GM12878 (cell line): ENCODE results near the gene PSPN. TPM values are rescaled to one million over a fixed set of nuclear protein-coding genes. Genes with fewer than 3 reads are reported as not detected.

Experiments
- ATAC-seq: fragments of 200-7000 bp; cut with Tn5 transposase; 3 replicates; pipeline ENCODE4 v1.9.1; 2020; ENCODE audit warnings: mild to moderate bottlenecking, moderate library complexity
- BruUV-seq: library from RNA; stranded (reverse); fragments of 400-500 nt; replicated peaks from 2 replicates; lab custom pipeline; 2021; lab: Mats Ljungman, UMichigan
- CTCF ChIA-PET: fragments of 300-600 bp; sonication (Branson Sonifier 250); formaldehyde crosslinking; extraction: SDS; loops from one replicate; lab custom pipeline; 2021; ENCODE audit warnings: inconsistent platforms; lab: Yijun Ruan, JAX
- POLR2A ChIA-PET: fragments of 350-600 bp; formaldehyde crosslinking; extraction: SDS; loops from one replicate; lab custom pipeline; 2021; ENCODE audit warnings: inconsistent platforms; lab: Charles Lee
- RAD21 ChIA-PET: fragments of 300-600 bp; sonication (Branson Sonifier 250); formaldehyde crosslinking; loops from one replicate; lab custom pipeline; 2023; ENCODE audit warnings: antibody characterized with exemption; ENCODE audit not compliant: unreplicated experiment; lab: Charles Lee
- SMC1A ChIA-PET: fragments of 300-600 bp; sonication (Branson Sonifier 250); formaldehyde crosslinking; loops from one replicate; lab custom pipeline; 2023; ENCODE audit not compliant: unreplicated experiment, uncharacterized antibody; lab: Charles Lee
- DNase-seq: peaks from one replicate; pipeline ENCODE4 v3.0.0-alpha.2; 2011; ENCODE audit warnings: low read depth, low spot score
- FAIRE-seq: peaks from 3 replicates; lab custom pipeline; 2011; peaks lifted over from hg19 to GRCh38; lab: Jason Lieb, UNC
- H2AFZ ChIP-seq: 2 replicates; pipeline ENCODE4 v1.6.0; 2011; ENCODE audit warnings: low read depth, low read length, control low read depth; ENCODE audit not compliant: control insufficient read depth
- H3K27ac ChIP-seq: 2 replicates; pipeline ENCODE4 v1.5.1; 2011; ENCODE audit warnings: control low read depth; ENCODE audit not compliant: control insufficient read depth, insufficient read depth
- H3K27me3 ChIP-seq, 2 experiments: replicated peaks in 1 of 2; 2 replicates each; pipeline versions ENCODE4 v1.6.0 to v1.6.1; 2011; ENCODE audit warnings: low read length in 1 of 2; ENCODE audit not compliant: control insufficient read depth in 2 of 2, insufficient read depth in 2 of 2
- H3K36me3 ChIP-seq, 2 experiments: 2 replicates each; pipeline ENCODE4 v1.5.1; 2011; ENCODE audit warnings: low read length in 1 of 2; ENCODE audit not compliant: control insufficient read depth in 2 of 2, insufficient read depth in 2 of 2
- H3K4me1 ChIP-seq: 2 replicates; pipeline ENCODE4 v1.6.1; 2011; ENCODE audit warnings: mild to moderate bottlenecking, low read length, moderate library complexity, mixed read lengths; ENCODE audit not compliant: control insufficient read depth, insufficient read depth
- H3K4me2 ChIP-seq: 2 replicates; pipeline ENCODE4 v1.6.0; 2011; ENCODE audit warnings: control low read depth; ENCODE audit not compliant: control insufficient read depth, insufficient read depth
- H3K4me3 ChIP-seq: fragments of 200-600 bp; sonication (generic); 2 replicates; pipeline ENCODE4 v1.5.1; 2016
- H3K79me2 ChIP-seq: 2 replicates; pipeline ENCODE4 v1.6.0; 2011; ENCODE audit warnings: low read length; ENCODE audit not compliant: control insufficient read depth, insufficient read depth
- H3K9ac ChIP-seq: 2 replicates; pipeline ENCODE4 v1.8.0; 2011; ENCODE audit warnings: low read length, control low read depth, mixed read lengths; ENCODE audit not compliant: control insufficient read depth, insufficient read depth
- H3K9me3 ChIP-seq: replicated peaks from 3 replicates; pipeline ENCODE4 v1.5.1; 2011; ENCODE audit warnings: mild to moderate bottlenecking, low read length; ENCODE audit not compliant: control insufficient read depth, insufficient read depth
- H4K20me1 ChIP-seq: 2 replicates; pipeline ENCODE4 v1.6.0; 2011; ENCODE audit not compliant: control insufficient read depth, insufficient read depth
- IKZF2 ChIP-seq, 2 experiments: fragments of 450-650 bp; IDR thresholded peaks; 2 replicates each; pipeline ENCODE4 v1.6.1; 2017; ENCODE audit warnings: mild to moderate bottlenecking in 2 of 2, moderate library complexity in 2 of 2
- IRF4 ChIP-seq: IDR thresholded peaks from 2 replicates; pipeline ENCODE4 v1.6.1; 2011; ENCODE audit warnings: low read depth, low read length
- JUNB ChIP-seq: IDR thresholded peaks from 2 replicates; pipeline ENCODE4 v1.6.1; 2016; ENCODE audit warnings: antibody characterized with exemption, mild to moderate bottlenecking
- NR2F1 ChIP-seq: fragments of 450-650 bp; conservative IDR thresholded peaks from 2 replicates; pipeline ENCODE4 v1.6.1; 2017; ENCODE audit warnings: mild to moderate bottlenecking
- SMAD1 ChIP-seq: fragments of 450-650 bp; IDR thresholded peaks from 2 replicates; pipeline ENCODE4 v1.6.1; 2018; ENCODE audit warnings: mild to moderate bottlenecking, low read depth; ENCODE audit not compliant: partially characterized antibody
- SMARCA5 ChIP-seq: fragments of 450-650 bp; IDR thresholded peaks from 2 replicates; pipeline ENCODE4 v1.6.1; 2017; ENCODE audit warnings: mild to moderate bottlenecking
- TARDBP ChIP-seq: IDR thresholded peaks from 2 replicates; pipeline ENCODE4 v1.6.1; 2016; ENCODE audit warnings: borderline replicate concordance
- ZBED1 ChIP-seq: IDR thresholded peaks from 2 replicates; pipeline ENCODE4 v1.6.1; 2016; ENCODE audit warnings: borderline replicate concordance
- ZBTB4 ChIP-seq: fragments of 450-650 bp; formaldehyde crosslinking; IDR thresholded peaks from 2 replicates; pipeline ENCODE4 v1.4.0; 2022; ENCODE audit warnings: mild to moderate bottlenecking, moderate library complexity
- ZNF24 ChIP-seq: fragments of 450-650 bp; IDR thresholded peaks from 2 replicates; pipeline ENCODE4 v1.6.1; 2017; ENCODE audit warnings: antibody characterized with exemption, mild to moderate bottlenecking
- ZNF274 ChIP-seq: IDR thresholded peaks from one replicate; pipeline ENCODE4 v1.8.0; 2011; ENCODE audit not compliant: insufficient read length, insufficient read depth
- WGBS: methylation state at CpG from one replicate; pipeline ENCODE4 v1.1.6; 2016; ENCODE audit warnings: low lambda C conversion rate; ENCODE audit not compliant: insufficient replicate concordance, insufficient coverage; ENCODE audit errors: missing lambda C conversion rate; 5-methylcytosine and 5-hydroxymethylcytosine counted together
- in situ Hi-C: fragments of 300-500 bp; cut with MboI; formaldehyde crosslinking; loops from 9 replicates; pipeline ENCODE4 v1.14.3; 2018; ENCODE audit warnings: mixed read lengths
- intact Hi-C: fragments of 100-400 bp; cut with micrococcal nuclease; formaldehyde crosslinking; loops from one replicate; pipeline ENCODE4 v1.14.2; 2022; ENCODE audit not compliant: unreplicated experiment
- polyA plus RNA-seq, 11 experiments: library from polyadenylated mRNA; depleted of rRNA in 4 of 11; unstranded in 6 of 11; stranded (reverse) in 5 of 11; fragments of >200 nt; fragmentation: Nextera tagmentation in 4 of 11; fragmentation: Illumina TruSeq in 1 of 11; extraction: Ambion mirVana in 4 of 11; extraction: Trizol in 1 of 11; gene quantifications; 1 replicate in 1 of 11; 2 replicates in 10 of 11; pipeline versions ENCODE4 v1.2.1 to v1.2.3, GENCODE V29; 2011 to 2016; ENCODE audit warnings: inconsistent platforms in 2 of 11, missing spikeins in 2 of 11, low read depth in 1 of 11
- total RNA-seq, 4 experiments: library from RNA; depleted of rRNA in 3 of 4; stranded (reverse); fragments of >200 nt in 3 of 4; fragmentation: Illumina TruSeq in 1 of 4; extraction: Trizol in 1 of 4; gene quantifications; 2 replicates each; pipeline versions ENCODE4 v1.2.1 to v1.2.3, GENCODE V29; 2013 to 2021
- TF ChIP-seq, protein P1 (sequence below): fragments of 150-350 bp; IDR thresholded peaks from 2 replicates; pipeline ENCODE4 v1.6.1; 2014; ENCODE audit warnings: mild to moderate bottlenecking, low read depth, low read length

The PSPN gene
- total and polyA plus RNA-seq, 10 of the 15 experiments (the other 5 are each of a cell fraction or from before 2014, with no cell fraction given), result 0.27 to 1.2 (median 0.66) TPM

DNA sequence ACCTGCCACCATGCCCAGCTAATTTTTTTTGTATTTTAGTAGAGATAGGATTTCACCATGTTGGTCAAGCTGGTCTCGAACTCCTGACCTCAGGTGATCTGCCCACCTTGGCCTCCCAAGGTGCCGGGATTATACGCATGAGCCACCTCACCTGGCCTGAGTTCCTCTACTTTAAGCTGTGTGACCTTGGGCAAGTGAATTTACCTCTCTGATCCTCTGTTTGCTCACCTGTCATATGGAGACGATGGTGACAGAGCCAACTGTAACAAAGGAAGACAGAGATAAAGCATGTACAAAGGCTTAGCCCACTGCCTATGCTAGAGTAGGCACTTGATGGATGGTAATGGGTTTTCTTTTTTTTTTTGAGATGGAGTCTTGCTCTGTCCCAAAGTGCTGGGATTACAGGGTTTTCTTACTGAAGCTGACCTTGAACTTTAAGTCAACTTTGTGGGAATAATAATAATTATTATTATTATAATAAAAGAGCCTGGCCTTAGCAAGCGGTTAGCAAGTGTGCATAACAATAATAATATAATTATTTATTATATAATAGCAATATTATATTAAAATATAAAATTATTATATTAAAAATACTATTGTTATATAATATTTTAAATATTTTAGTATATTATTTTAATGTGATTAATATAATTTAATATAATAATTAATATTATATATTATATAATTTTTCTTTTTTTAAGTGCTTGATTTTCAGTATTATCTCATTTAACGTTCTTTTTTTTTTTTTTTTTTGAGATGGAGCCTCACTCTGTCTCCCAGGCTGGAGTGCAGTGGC, 41.0 kb downstream of the PSPN start (continued):
- TF ChIP-seq ZNF274, result no peak
- TF ChIP-seq IRF4, result no peak
- TF ChIP-seq ZBED1, result no peak
- TF ChIP-seq, protein P1, sequence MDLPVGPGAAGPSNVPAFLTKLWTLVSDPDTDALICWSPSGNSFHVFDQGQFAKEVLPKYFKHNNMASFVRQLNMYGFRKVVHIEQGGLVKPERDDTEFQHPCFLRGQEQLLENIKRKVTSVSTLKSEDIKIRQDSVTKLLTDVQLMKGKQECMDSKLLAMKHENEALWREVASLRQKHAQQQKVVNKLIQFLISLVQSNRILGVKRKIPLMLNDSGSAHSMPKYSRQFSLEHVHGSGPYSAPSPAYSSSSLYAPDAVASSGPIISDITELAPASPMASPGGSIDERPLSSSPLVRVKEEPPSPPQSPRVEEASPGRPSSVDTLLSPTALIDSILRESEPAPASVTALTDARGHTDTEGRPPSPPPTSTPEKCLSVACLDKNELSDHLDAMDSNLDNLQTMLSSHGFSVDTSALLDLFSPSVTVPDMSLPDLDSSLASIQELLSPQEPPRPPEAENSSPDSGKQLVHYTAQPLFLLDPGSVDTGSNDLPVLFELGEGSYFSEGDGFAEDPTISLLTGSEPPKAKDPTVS, result no peak
- no peak for TF ChIP-seq SMARCA5

DNA sequence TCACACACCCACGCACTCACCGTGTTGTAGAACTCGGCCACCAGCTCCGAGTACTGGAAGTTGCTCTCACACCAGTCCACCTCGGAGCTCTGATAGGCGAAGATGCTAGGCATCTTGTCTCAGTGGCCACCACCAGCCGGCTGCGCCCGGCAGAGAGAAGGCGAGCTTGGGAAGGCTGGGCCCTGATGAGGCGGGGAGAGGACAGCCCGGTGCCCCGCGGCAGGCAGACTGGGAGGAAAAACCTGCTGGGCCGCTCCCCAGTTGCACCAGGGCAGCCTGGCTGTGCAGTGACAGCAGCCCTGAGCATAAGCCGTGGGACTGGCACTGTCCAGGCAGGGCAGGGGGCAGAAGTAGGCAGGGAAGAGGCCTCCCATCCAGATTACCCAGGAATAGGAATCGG, 42.3 kb downstream of the PSPN start, which contains the start of gene ACER1:
Gene ACER1 (minus strand): TSS at position 174 of the 400 bp plus-strand sequence. CDS start 61 bp downstream, at position 113.
- TF ChIP-seq JUNB (no peak), SMAD1 (no peak), IKZF2 (IDR thresholded peaks at IDR 0.05) (no peak), NR2F1 (no peak), ZBTB4 (no peak), TARDBP (no peak), ZNF24 (no peak)
- intact Hi-C loops, result no loop called here
- H3K27me3 ChIP-seq, result no peaks in the 10 kb centered on the region
- ChIA-PET CTCF (interaction anchor here (0.9 to 1.3 kb wide), 3 partner anchors 16 to 207 kb away, joined by 3 to 5 read pairs (median 5); no protein-coding TSS in a partner anchor), POLR2A (interaction anchor here (0.5 kb wide), 1 partner anchor 13 kb away, joined by 3 read pairs; no protein-coding TSS in a partner anchor), RAD21 (no interaction called here), SMC1A (interaction anchor here (1.5 kb wide), 1 partner anchor 20 kb away, joined by 3 read pairs; no protein-coding TSS in a partner anchor)
- H2AFZ ChIP-seq, result no peak within 1 kb of the TSS
- H3K79me2 ChIP-seq, result no peaks in the 10 kb centered on the region
- no peak for FAIRE-seq
- BruUV-seq, result no TSS peak
- no peak within 1 kb of the TSS for H3K4me3 ChIP-seq
- no peaks in the 10 kb centered on the region for H3K4me1 ChIP-seq
- no peak for ATAC-seq
- no peaks in the 10 kb centered on the region for H4K20me1 ChIP-seq
- no peak for DNase-seq
- in situ Hi-C loops, result no loop called here
- no peaks in the 10 kb centered on the region for H3K36me3 ChIP-seq
- no peak within 1 kb of the TSS for H3K4me2 ChIP-seq
- no peaks in the 10 kb centered on the region for H3K9me3 ChIP-seq
- 57% methylated on average over 17 of the region's 17 CpGs for WGBS
- H3K9ac ChIP-seq, result no peak within 1 kb of the TSS
- no peak within 1 kb of the TSS for H3K27ac ChIP-seq
